Ishikawa (cell line): ENCODE results near the gene COL20A1.

ENCODE experiments used
- CEBPB ChIP-seq: IDR thresholded peaks from 2 replicates; pipeline ENCODE4 v1.6.1; 2012
- EGR1 ChIP-seq: IDR thresholded peaks from 2 replicates; pipeline ENCODE4 v1.6.1; 2012
- EP300 ChIP-seq: IDR thresholded peaks from 2 replicates; pipeline ENCODE4 v1.6.1; 2012; ENCODE audit warnings: borderline replicate concordance
- FOXM1 ChIP-seq: IDR thresholded peaks from 2 replicates; pipeline ENCODE4 v1.6.1; 2012; ENCODE audit warnings: low read depth, borderline replicate concordance
- RAD21 ChIP-seq: IDR thresholded peaks from 2 replicates; pipeline ENCODE4 v1.6.1; 2012; ENCODE audit warnings: low read depth
- REST ChIP-seq: IDR thresholded peaks from 2 replicates; pipeline ENCODE4 v1.6.1; 2012; ENCODE audit warnings: low read depth, mild to moderate bottlenecking
- TAF1 ChIP-seq: IDR thresholded peaks from 2 replicates; pipeline ENCODE4 v1.6.1; 2012; ENCODE audit warnings: low read depth, mild to moderate bottlenecking
- USF1 ChIP-seq: IDR thresholded peaks from 2 replicates; pipeline ENCODE4 v1.6.1; 2012
- YY1 ChIP-seq: IDR thresholded peaks from 2 replicates; pipeline ENCODE4 v1.6.1; 2012; ENCODE audit warnings: low read depth
- ZBTB7A ChIP-seq: IDR thresholded peaks from 2 replicates; pipeline ENCODE4 v1.6.1; 2012; ENCODE audit warnings: low read depth

GRCh38 chr20:63244468-63244867 lies 48.5 kb upstream of the COL20A1 start:
- TF ChIP-seq TAF1, result no peak
- no peak for TF ChIP-seq FOXM1
- no peak for TF ChIP-seq EP300
- no peak for TF ChIP-seq ZBTB7A
- no peak for TF ChIP-seq RAD21
- TF ChIP-seq REST, result no peak
- TF ChIP-seq USF1, result no peak
- no peak for TF ChIP-seq YY1
- no peak for TF ChIP-seq EGR1
- TF ChIP-seq CEBPB, result no peak
